GM12878 (cell line): ENCODE results near the gene EYS. TPM values are rescaled to one million over a fixed set of nuclear protein-coding genes. Genes with fewer than 3 reads are reported as not detected.

Experiments
- ATAC-seq: fragments of 200-7000 bp; cut with Tn5 transposase; 3 replicates; pipeline ENCODE4 v1.9.1; 2020; ENCODE audit warnings: mild to moderate bottlenecking, moderate library complexity
- BruUV-seq: library from RNA; stranded (reverse); fragments of 400-500 nt; replicated peaks from 2 replicates; lab custom pipeline; 2021; lab: Mats Ljungman, UMichigan
- CTCF ChIA-PET: fragments of 300-600 bp; sonication (Branson Sonifier 250); formaldehyde crosslinking; extraction: SDS; loops from one replicate; lab custom pipeline; 2021; ENCODE audit warnings: inconsistent platforms; lab: Yijun Ruan, JAX
- POLR2A ChIA-PET: fragments of 350-600 bp; formaldehyde crosslinking; extraction: SDS; loops from one replicate; lab custom pipeline; 2021; ENCODE audit warnings: inconsistent platforms; lab: Charles Lee
- RAD21 ChIA-PET: fragments of 300-600 bp; sonication (Branson Sonifier 250); formaldehyde crosslinking; loops from one replicate; lab custom pipeline; 2023; ENCODE audit warnings: antibody characterized with exemption; ENCODE audit not compliant: unreplicated experiment; lab: Charles Lee
- SMC1A ChIA-PET: fragments of 300-600 bp; sonication (Branson Sonifier 250); formaldehyde crosslinking; loops from one replicate; lab custom pipeline; 2023; ENCODE audit not compliant: unreplicated experiment, uncharacterized antibody; lab: Charles Lee
- DNase-seq: peaks from one replicate; pipeline ENCODE4 v3.0.0-alpha.2; 2011; ENCODE audit warnings: low read depth, low spot score
- FAIRE-seq: peaks from 3 replicates; lab custom pipeline; 2011; peaks lifted over from hg19 to GRCh38; lab: Jason Lieb, UNC
- H2AFZ ChIP-seq: 2 replicates; pipeline ENCODE4 v1.6.0; 2011; ENCODE audit warnings: low read depth, low read length, control low read depth; ENCODE audit not compliant: control insufficient read depth
- H3K27ac ChIP-seq: 2 replicates; pipeline ENCODE4 v1.5.1; 2011; ENCODE audit warnings: control low read depth; ENCODE audit not compliant: control insufficient read depth, insufficient read depth
- H3K27me3 ChIP-seq, 2 experiments: replicated peaks in 1 of 2; 2 replicates each; pipeline versions ENCODE4 v1.6.0 to v1.6.1; 2011; ENCODE audit warnings: low read length in 1 of 2; ENCODE audit not compliant: control insufficient read depth in 2 of 2, insufficient read depth in 2 of 2
- H3K36me3 ChIP-seq, 2 experiments: 2 replicates each; pipeline ENCODE4 v1.5.1; 2011; ENCODE audit warnings: low read length in 1 of 2; ENCODE audit not compliant: control insufficient read depth in 2 of 2, insufficient read depth in 2 of 2
- H3K4me1 ChIP-seq: 2 replicates; pipeline ENCODE4 v1.6.1; 2011; ENCODE audit warnings: mild to moderate bottlenecking, low read length, moderate library complexity, mixed read lengths; ENCODE audit not compliant: control insufficient read depth, insufficient read depth
- H3K4me2 ChIP-seq: 2 replicates; pipeline ENCODE4 v1.6.0; 2011; ENCODE audit warnings: control low read depth; ENCODE audit not compliant: control insufficient read depth, insufficient read depth
- H3K4me3 ChIP-seq: fragments of 200-600 bp; sonication (generic); 2 replicates; pipeline ENCODE4 v1.5.1; 2016
- H3K79me2 ChIP-seq: 2 replicates; pipeline ENCODE4 v1.6.0; 2011; ENCODE audit warnings: low read length; ENCODE audit not compliant: control insufficient read depth, insufficient read depth
- H3K9ac ChIP-seq: 2 replicates; pipeline ENCODE4 v1.8.0; 2011; ENCODE audit warnings: low read length, control low read depth, mixed read lengths; ENCODE audit not compliant: control insufficient read depth, insufficient read depth
- H3K9me3 ChIP-seq: replicated peaks from 3 replicates; pipeline ENCODE4 v1.5.1; 2011; ENCODE audit warnings: mild to moderate bottlenecking, low read length; ENCODE audit not compliant: control insufficient read depth, insufficient read depth
- H4K20me1 ChIP-seq: 2 replicates; pipeline ENCODE4 v1.6.0; 2011; ENCODE audit not compliant: control insufficient read depth, insufficient read depth
- FOXM1 ChIP-seq: IDR thresholded peaks from 2 replicates; pipeline ENCODE4 v1.6.1; 2012; ENCODE audit warnings: low read depth, mild to moderate bottlenecking, inconsistent platforms, low read length, moderate library complexity
- JUNB ChIP-seq: IDR thresholded peaks from 2 replicates; pipeline ENCODE4 v1.6.1; 2016; ENCODE audit warnings: antibody characterized with exemption, mild to moderate bottlenecking
- NFIC ChIP-seq: IDR thresholded peaks from 2 replicates; pipeline ENCODE4 v1.6.1; 2012; ENCODE audit warnings: low read depth, mild to moderate bottlenecking, inconsistent platforms, low read length, moderate library complexity
- POLR2A ChIP-seq: IDR thresholded peaks from 2 replicates; pipeline ENCODE4 v1.6.1; 2011; ENCODE audit warnings: low read depth, mild to moderate bottlenecking, low read length
- RB1 ChIP-seq: fragments of 450-650 bp; formaldehyde crosslinking; IDR thresholded peaks from 2 replicates; pipeline ENCODE4 v1.6.1; 2017; ENCODE audit warnings: mild to moderate bottlenecking, borderline replicate concordance
- RUNX3 ChIP-seq: IDR thresholded peaks from 2 replicates; pipeline ENCODE4 v1.6.1; 2012; ENCODE audit warnings: low read length, inconsistent platforms
- SIX5 ChIP-seq: IDR thresholded peaks from 2 replicates; pipeline ENCODE4 v1.6.1; 2011; ENCODE audit warnings: mild to moderate bottlenecking, low read depth, low read length, moderate library complexity; ENCODE audit not compliant: severe bottlenecking
- WRNIP1 ChIP-seq: IDR thresholded peaks from 2 replicates; pipeline ENCODE4 v1.6.1; 2011; ENCODE audit warnings: low read depth, low read length, improper control_type of control experiment, borderline replicate concordance
- ZNF207 ChIP-seq: fragments of 450-650 bp; IDR thresholded peaks from 2 replicates; pipeline ENCODE4 v1.6.1; 2014; ENCODE audit warnings: antibody characterized with exemption, mild to moderate bottlenecking, borderline replicate concordance
- WGBS: methylation state at CpG from one replicate; pipeline ENCODE4 v1.1.6; 2016; ENCODE audit warnings: low lambda C conversion rate; ENCODE audit not compliant: insufficient replicate concordance, insufficient coverage; ENCODE audit errors: missing lambda C conversion rate; 5-methylcytosine and 5-hydroxymethylcytosine counted together
- in situ Hi-C: fragments of 300-500 bp; cut with MboI; formaldehyde crosslinking; loops from 9 replicates; pipeline ENCODE4 v1.14.3; 2018; ENCODE audit warnings: mixed read lengths
- intact Hi-C: fragments of 100-400 bp; cut with micrococcal nuclease; formaldehyde crosslinking; loops from one replicate; pipeline ENCODE4 v1.14.2; 2022; ENCODE audit not compliant: unreplicated experiment
- polyA plus RNA-seq, 11 experiments: library from polyadenylated mRNA; depleted of rRNA in 4 of 11; unstranded in 6 of 11; stranded (reverse) in 5 of 11; fragments of >200 nt; fragmentation: Nextera tagmentation in 4 of 11; fragmentation: Illumina TruSeq in 1 of 11; extraction: Ambion mirVana in 4 of 11; extraction: Trizol in 1 of 11; gene quantifications; 1 replicate in 1 of 11; 2 replicates in 10 of 11; pipeline versions ENCODE4 v1.2.1 to v1.2.3, GENCODE V29; 2011 to 2016; ENCODE audit warnings: inconsistent platforms in 2 of 11, missing spikeins in 2 of 11, low read depth in 1 of 11
- total RNA-seq, 4 experiments: library from RNA; depleted of rRNA in 3 of 4; stranded (reverse); fragments of >200 nt in 3 of 4; fragmentation: Illumina TruSeq in 1 of 4; extraction: Trizol in 1 of 4; gene quantifications; 2 replicates each; pipeline versions ENCODE4 v1.2.1 to v1.2.3, GENCODE V29; 2013 to 2021
- TF ChIP-seq, protein P1 (sequence below), 3 experiments: IDR thresholded peaks in 2 of 3; conservative IDR thresholded peaks in 1 of 3; 2 replicates each; pipeline ENCODE4 v1.5.1; 2011; ENCODE audit warnings: low read depth in 3 of 3, low read length in 3 of 3, mild to moderate bottlenecking in 3 of 3, control low read depth in 2 of 3, moderate library complexity in 2 of 3, inconsistent platforms in 1 of 3, mixed read lengths in 1 of 3; ENCODE audit not compliant: control insufficient read depth in 2 of 3, insufficient read depth in 1 of 3; ENCODE audit errors: extremely low read depth in 1 of 3
- TF ChIP-seq, protein P2 (sequence below): IDR thresholded peaks from 2 replicates; pipeline ENCODE4 v1.6.1; 2012; ENCODE audit warnings: improper control_type of control experiment, low read depth, low read length; ENCODE audit not compliant: insufficient replicate concordance

Gene EYS
- total and polyA plus RNA-seq, 10 of the 15 experiments (the other 5 are each of a cell fraction or from before 2014, with no cell fraction given) = under 0.01 to 0.14 (median 0.02) TPM; not detected in 1

DNA sequence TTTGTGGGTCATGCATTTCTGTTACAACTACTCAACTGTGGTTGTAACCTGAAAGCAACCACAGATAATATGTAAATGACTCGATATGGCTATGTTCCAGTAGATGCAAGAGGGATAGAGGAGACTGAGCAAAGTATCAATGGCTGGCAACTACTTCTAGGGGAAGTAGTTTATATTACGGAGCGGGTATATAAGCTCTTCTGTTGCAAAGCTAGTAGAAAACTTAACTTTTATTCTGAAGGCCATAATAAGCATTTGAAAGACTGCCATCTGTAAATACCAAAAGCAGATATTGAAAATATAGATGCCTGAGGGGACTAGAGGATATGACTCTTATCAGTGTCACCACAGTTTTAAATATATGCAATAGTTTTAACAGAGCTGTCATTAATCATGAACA lies 1416.2 kb downstream of the EYS start:
- Histone ChIP-seq H3K27me3 (peaks cover 0 to 2% of the 10 kb centered on the region in 2 experiments; a peak in 1 of 4 replicates), H3K4me1 (no peaks in the 10 kb centered on the region), H3K4me2 (no peak overlapping the region), H3K36me3 (no peaks in the 10 kb centered on the region), H3K27ac (no peak overlapping the region), H3K4me3 (no peak overlapping the region), H2AFZ (no peak overlapping the region), H3K9ac (no peak overlapping the region), H4K20me1 (no peaks in the 10 kb centered on the region), H3K9me3 (no peaks in the 10 kb centered on the region; the same call in 2 of the 3 replicates), H3K79me2 (no peaks in the 10 kb centered on the region)
- ChIA-PET CTCF (no interaction called here), POLR2A (no interaction called here), SMC1A (interaction anchor here (1.1 to 1.3 kb wide), 3 partner anchors 39 to 42 kb away, joined by 3 read pairs; no protein-coding TSS in a partner anchor), RAD21 (no interaction called here)
- DNase-seq (no peak), ATAC-seq (no peak), FAIRE-seq (no peak)
- TF ChIP-seq RUNX3 (peak; percentile 21; the same call in 1 of the 2 replicates), NFIC (no peak), JUNB (no peak)
- no TSS peak for BruUV-seq
- in situ Hi-C loops (no loop called here), intact Hi-C loops (no loop called here)
- WGBS = 43% methylated on average over 3 of the region's 3 CpGs

DNA sequence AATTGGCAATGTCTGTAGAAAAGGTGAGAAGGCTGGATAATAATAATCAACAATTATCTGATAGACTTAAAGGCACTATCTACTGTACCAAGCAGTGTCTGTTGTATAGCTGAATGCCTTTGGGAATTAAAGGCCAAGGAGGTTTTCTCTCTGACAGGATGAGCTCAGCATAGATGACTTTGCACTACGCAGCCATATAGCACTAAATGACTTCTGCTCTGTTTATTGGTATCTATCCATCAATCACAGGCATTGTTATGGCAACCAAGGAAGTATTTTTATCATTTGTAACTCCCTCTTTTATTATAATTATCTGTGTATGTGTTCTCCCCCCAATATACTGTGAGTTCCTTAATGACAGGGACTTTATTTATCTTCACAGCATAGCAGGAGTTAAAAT lies 1417.1 kb downstream of the EYS start:
- DNase-seq = no peak
- RAD21 ChIA-PET = no interaction called here
- intact Hi-C loops = no loop called here
- Histone ChIP-seq H3K79me2 (no peaks in the 10 kb centered on the region), H3K9ac (no peak overlapping the region), H2AFZ (no peak overlapping the region), H3K36me3 (no peaks in the 10 kb centered on the region), H3K27me3 (peaks cover 0 to 2% of the 10 kb centered on the region in 2 experiments; a peak in 1 of 4 replicates), H4K20me1 (no peaks in the 10 kb centered on the region), H3K4me1 (no peaks in the 10 kb centered on the region), H3K4me3 (no peak overlapping the region), H3K4me2 (no peak overlapping the region), H3K9me3 (no peaks in the 10 kb centered on the region; the same call in 1 of the 3 replicates), H3K27ac (no peak overlapping the region)
- SMC1A ChIA-PET = interaction anchor here (0.8 to 1.3 kb wide), 2 partner anchors 36 to 42 kb away, joined by 3 read pairs; no protein-coding TSS in a partner anchor
- BruUV-seq = no TSS peak
- no peak for ATAC-seq
- CTCF ChIA-PET = interaction anchor here (0.6 to 1.0 kb wide), 3 partner anchors 9 to 371 kb away, joined by 3 read pairs; no protein-coding TSS in a partner anchor
- POLR2A ChIA-PET = no interaction called here
- FAIRE-seq = no peak
- in situ Hi-C loops = no loop called here
- WGBS = 41% methylated on average over 1 of the region's 1 CpG
- TF ChIP-seq RB1 (no peak), ZNF207 (no peak), FOXM1 (no peak), POLR2A (no peak), WRNIP1 (no peak), SIX5 (no peak)
- TF ChIP-seq, protein P1, sequence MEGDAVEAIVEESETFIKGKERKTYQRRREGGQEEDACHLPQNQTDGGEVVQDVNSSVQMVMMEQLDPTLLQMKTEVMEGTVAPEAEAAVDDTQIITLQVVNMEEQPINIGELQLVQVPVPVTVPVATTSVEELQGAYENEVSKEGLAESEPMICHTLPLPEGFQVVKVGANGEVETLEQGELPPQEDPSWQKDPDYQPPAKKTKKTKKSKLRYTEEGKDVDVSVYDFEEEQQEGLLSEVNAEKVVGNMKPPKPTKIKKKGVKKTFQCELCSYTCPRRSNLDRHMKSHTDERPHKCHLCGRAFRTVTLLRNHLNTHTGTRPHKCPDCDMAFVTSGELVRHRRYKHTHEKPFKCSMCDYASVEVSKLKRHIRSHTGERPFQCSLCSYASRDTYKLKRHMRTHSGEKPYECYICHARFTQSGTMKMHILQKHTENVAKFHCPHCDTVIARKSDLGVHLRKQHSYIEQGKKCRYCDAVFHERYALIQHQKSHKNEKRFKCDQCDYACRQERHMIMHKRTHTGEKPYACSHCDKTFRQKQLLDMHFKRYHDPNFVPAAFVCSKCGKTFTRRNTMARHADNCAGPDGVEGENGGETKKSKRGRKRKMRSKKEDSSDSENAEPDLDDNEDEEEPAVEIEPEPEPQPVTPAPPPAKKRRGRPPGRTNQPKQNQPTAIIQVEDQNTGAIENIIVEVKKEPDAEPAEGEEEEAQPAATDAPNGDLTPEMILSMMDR (IDR thresholded peaks at IDR 0.05 in 2 of 3, conservative IDR thresholded peaks at IDR 0.05 in 1 of 3; ENCODE audit: control insufficient read depth in 2 of 3, extremely low read depth in 1 of 3, insufficient read depth in 1 of 3, low read depth in 3 of 3, low read length in 3 of 3) = no peak
- TF ChIP-seq, protein P2, sequence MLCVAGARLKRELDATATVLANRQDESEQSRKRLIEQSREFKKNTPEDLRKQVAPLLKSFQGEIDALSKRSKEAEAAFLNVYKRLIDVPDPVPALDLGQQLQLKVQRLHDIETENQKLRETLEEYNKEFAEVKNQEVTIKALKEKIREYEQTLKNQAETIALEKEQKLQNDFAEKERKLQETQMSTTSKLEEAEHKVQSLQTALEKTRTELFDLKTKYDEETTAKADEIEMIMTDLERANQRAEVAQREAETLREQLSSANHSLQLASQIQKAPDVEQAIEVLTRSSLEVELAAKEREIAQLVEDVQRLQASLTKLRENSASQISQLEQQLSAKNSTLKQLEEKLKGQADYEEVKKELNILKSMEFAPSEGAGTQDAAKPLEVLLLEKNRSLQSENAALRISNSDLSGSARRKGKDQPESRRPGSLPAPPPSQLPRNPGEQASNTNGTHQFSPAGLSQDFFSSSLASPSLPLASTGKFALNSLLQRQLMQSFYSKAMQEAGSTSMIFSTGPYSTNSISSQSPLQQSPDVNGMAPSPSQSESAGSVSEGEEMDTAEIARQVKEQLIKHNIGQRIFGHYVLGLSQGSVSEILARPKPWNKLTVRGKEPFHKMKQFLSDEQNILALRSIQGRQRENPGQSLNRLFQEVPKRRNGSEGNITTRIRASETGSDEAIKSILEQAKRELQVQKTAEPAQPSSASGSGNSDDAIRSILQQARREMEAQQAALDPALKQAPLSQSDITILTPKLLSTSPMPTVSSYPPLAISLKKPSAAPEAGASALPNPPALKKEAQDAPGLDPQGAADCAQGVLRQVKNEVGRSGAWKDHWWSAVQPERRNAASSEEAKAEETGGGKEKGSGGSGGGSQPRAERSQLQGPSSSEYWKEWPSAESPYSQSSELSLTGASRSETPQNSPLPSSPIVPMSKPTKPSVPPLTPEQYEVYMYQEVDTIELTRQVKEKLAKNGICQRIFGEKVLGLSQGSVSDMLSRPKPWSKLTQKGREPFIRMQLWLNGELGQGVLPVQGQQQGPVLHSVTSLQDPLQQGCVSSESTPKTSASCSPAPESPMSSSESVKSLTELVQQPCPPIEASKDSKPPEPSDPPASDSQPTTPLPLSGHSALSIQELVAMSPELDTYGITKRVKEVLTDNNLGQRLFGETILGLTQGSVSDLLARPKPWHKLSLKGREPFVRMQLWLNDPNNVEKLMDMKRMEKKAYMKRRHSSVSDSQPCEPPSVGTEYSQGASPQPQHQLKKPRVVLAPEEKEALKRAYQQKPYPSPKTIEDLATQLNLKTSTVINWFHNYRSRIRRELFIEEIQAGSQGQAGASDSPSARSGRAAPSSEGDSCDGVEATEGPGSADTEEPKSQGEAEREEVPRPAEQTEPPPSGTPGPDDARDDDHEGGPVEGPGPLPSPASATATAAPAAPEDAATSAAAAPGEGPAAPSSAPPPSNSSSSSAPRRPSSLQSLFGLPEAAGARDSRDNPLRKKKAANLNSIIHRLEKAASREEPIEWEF = no peak
